ENCODE data around the gene SLC41A3.
"Not testable (repeated sequence)": the region's sequence is repeated elsewhere in the genome, so short reads cannot be mapped to it uniquely, and the experiment has no call there.

Gene SLC41A3

GRCh38 chr3:125975245-125976002 is 108.5 kb downstream of the SLC41A3 start:
- not testable (repeated sequence) for DNase-seq

DNA sequence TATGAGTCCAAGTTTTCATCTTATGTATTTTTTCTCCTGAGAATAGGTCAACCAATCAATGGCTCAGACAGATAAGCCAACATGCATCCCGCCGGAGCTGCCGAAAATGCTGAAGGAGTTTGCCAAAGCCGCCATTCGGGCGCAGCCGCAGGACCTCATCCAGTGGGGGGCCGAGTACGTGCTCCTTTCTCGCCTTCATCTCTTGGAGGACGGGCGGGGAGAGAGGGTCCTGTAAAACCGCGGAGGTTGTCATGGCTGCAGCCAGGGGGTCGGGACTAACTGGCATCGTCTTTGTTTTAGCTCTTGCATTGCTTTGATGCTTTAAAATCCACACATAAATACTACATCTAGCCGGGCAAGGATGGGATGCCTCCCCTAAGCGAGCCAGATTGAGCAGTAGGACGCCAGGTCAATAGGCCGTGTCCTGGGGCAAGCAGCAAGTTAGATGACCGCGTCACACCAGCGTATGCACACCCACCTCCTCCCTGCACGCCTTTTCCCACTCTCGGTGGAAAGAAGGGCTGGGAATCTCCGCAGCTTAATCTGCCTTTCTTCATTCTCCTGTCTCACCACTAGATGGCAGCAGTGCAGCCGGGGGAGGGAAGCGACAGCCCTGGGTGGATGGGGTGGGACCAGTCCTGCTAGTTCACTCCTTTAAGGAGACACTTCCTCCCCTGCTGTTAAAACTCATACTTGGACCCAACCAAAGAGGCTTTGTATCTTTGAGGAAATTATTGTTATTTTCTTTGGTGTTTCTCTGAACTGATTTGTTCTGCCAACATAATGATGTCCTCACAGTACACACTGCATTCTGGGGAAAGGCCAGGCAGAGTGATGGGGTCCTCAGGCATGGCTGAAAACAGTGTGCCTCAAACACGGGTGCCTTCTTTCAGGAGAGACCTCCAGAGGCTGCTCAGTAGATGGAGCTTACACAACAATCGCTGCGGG is 111.7 kb downstream of the SLC41A3 start:
- peak in 1 of 2 experiments; percentile 9 for DNase-seq

DNA sequence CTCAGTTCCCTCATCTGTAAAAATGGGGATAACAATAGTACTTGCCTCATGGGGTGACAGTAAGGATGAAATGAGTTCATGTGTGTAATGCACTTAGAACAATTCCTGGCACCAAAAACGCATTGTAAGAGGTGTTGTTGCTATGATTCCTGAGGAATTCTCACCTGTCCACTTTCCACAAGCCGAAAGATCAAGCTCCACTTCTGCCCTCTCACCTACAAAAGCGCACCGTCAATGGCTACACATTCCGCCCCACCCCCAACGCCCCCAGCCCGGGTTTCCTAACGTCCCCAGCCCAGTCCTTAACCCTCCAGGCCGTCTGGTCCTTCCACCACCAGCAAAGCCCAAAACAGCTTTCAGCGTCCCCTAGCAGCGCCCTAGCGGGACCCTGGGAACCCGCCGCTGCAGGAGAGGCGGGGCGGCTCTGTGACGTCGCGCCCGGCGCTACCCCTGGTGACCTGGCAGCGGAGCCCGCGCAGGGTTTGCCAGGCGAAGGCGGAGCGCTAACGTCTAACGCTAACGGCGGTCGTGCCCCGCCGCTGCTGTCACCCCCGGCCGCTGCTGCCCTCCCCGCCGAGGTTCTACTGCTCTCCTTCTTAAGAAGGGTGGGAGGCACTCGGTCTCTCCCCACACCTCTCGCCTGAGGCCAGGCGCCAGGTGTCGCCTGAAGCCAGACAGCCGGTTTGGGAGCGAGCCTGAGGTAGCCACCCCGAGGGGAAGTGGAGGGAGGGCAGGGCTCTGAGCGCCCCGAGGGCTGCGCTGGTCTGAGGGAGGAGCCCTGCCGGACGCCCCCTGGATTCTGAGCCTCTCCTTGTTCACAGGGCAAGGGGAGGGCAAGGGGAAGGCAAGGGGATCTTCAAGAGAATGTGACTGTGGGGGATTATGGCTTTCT is 115.0 kb downstream of the SLC41A3 start, which contains the start of gene ROPN1B:
Gene ROPN1B (plus strand): TSS at position 478 of the 892 bp plus-strand sequence. CDS start 2,877 bp downstream, outside the sequence.
- DNase-seq = not testable (repeated sequence)

GRCh38 chr3:125968121-125968520 is 115.8 kb downstream of the SLC41A3 start:
- DNase-seq = not testable (repeated sequence)

DNA sequence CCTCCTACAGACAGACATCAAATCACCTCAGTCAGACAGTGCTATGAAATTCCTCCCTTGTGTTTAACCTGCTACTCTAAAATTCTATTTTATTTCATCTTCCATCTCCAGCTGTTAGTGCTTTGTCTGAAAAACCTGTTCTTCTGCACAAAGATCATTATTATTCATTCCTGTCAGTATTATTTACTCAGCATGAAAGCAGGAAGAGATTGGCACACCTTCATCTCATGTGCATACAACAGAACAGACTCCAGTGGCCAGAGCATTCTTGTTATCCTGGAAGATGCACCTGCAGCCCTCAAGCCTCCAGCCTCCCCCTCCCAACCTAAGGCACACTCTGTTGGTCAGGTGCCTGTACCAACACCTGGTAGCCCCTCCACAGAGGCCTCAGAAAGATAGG is 116.8 kb downstream of the SLC41A3 start:
- DNase-seq = no peak

- DNase-seq = no peak
Observed at GRCh38 chr3:125965505-125965904, 118.4 kb downstream of the SLC41A3 start.

- not testable (repeated sequence) for DNase-seq
Observed at GRCh38 chr3:125963834-125964233, 120.1 kb downstream of the SLC41A3 start.

DNA sequence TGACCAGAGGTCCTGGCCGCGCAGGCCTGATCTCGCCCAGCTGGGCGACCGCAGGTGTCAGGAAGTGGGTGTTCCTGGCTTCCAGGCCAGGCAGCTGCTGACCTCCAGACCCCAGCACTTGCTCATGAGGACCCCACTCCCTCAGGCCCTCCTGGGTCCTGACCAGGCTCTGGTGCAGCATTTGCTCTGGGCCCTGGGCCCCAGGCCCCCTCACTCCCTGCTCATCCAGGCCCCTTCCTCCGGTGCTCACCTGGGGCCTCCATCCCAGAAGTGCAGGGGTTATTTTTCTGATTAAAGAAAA is 122.7 kb downstream of the SLC41A3 start:
- no peak for DNase-seq

GRCh38 chr3:125960456-125961288 is 123.3 kb downstream of the SLC41A3 start:
- no peak for DNase-seq

GRCh38 chr3:125960066-125960424 is 123.9 kb downstream of the SLC41A3 start:
- no peak for DNase-seq

- DNase-seq = no peak
Observed at GRCh38 chr3:125959317-125960065, 124.4 kb downstream of the SLC41A3 start.

GRCh38 chr3:125958511-125959316 is 125.2 kb downstream of the SLC41A3 start:
- no peak for DNase-seq

DNA sequence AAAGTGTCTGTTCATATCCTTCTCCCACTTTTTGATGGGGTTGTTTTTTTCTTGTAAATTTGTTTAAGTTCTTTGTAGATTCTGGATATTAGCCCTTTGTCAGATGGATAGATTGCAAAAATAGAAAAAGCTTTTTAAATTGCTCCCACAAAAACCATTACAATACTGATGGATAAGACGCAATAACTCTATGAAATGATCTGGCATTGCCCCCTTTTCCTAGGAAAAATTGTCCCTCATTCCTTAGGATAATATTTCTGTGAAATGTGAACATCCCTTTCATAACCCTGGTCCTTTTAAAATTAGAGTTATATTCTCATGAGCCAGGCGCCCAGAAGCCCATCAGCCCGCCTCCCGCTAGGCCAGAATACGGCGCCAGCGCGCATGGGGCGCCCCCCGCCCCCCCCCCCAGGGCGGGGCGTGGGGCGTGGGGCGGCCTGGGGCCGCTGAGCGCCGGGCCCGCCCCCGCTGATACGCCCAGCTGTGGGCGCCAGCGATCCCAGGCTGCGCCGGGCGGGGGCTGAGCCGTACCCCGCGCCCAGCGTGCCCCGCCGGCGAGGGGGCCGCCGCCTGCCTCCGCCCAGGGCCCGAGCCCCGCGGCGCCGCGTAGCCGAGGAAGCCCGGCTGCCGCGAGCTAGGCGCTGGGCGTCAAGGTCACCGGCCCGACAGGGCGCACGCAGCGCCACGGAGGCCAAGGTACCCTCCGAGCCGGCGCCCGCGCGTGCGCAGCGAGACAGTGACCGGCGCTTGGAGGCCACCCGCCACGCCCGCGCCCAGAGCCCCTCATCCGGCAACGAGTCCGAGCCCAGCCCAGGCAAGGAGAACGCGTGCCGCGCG is 126.0 kb downstream of the SLC41A3 start:
- DNase-seq = peak; percentile 30 to 71

DNA sequence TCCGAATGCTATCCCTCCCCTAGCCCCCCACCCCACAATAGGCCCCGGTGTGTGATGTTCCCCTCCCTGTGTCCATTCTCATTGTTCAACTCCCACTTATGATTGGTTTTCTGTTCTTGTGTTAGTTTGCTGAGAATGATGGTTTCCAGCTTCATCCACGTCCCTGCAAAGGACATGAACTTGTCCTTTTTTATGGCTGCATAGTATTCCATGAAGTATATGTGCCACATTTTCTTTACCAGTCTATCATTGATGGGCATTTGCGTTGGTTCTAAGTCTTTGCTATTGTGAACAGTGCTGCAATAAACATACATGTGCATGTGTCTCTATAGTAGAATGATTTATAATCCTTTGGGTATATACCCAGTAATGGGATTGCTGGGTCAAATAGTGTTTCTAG is 126.9 kb downstream of the SLC41A3 start:
- DNase-seq = not testable (repeated sequence)

Data from NCI-H1930 (cell line).